ENCODE measurements around the gene OTOP3.

OTOP3 gene

GRCh38 chr17:74990581-74991105 lies 54.9 kb downstream of the OTOP3 start:
- no peak for DNase-seq

- no peak for DNase-seq
These were observed 56.5 kb downstream of the OTOP3 start for GRCh38 chr17:74992223-74992622.

GRCh38 chr17:74994440-74994839 lies 58.7 kb downstream of the OTOP3 start:
- DNase-seq = no peak

GRCh38 chr17:74995847-74996246 lies 60.1 kb downstream of the OTOP3 start:
- DNase-seq = no peak

DNA sequence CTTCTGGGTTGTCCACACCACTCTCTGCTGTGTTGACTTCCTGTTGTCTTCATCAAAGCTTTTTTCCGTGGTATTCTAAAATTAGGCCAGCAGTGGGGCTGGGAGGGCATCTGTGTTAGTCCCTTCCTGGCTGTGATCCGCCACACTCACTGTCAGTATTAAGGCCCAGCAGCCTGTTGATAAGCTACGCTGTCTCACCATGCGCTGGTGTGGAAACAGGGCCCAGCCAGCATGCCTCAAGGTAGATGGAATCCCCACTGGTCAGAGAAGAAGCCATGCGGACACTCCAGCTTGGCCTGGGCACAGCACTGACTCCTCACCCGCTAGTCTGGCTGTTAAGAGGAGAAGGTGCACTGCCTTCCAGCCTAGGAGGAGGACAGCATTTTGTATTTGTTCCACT lies 63.1 kb downstream of the OTOP3 start:
- DNase-seq = no peak

- DNase-seq = no peak
These were observed 63.8 kb downstream of the OTOP3 start for GRCh38 chr17:74999523-74999922.

All from GOT3 (cell line).